ENCODE measurements around the gene TMEM175.
"Not testable (repeated sequence)": the region's sequence is repeated elsewhere in the genome, so short reads cannot be mapped to it uniquely, and the experiment has no call there.

The TMEM175 gene

GRCh38 chr4:917992-918391 lies 14.3 kb upstream of the TMEM175 start:
- DNase-seq, result no peak

GRCh38 chr4:918591-918990 lies 13.7 kb upstream of the TMEM175 start:
- not testable (repeated sequence) for DNase-seq

- DNase-seq, result not testable (repeated sequence)
These were observed 13.1 kb upstream of the TMEM175 start for GRCh38 chr4:919004-919680.

GRCh38 chr4:921830-922331 lies 10.4 kb upstream of the TMEM175 start:
- no peak for DNase-seq

- no peak for DNase-seq
These were observed 7.9 kb upstream of the TMEM175 start for GRCh38 chr4:924107-925096.

- DNase-seq, result no peak
These were observed 7.1 kb upstream of the TMEM175 start for GRCh38 chr4:925171-925570.

GRCh38 chr4:925771-926500 lies 6.3 kb upstream of the TMEM175 start:
- DNase-seq, result no peak

GRCh38 chr4:926538-926937 lies 5.7 kb upstream of the TMEM175 start:
- no peak for DNase-seq

GRCh38 chr4:927566-927965 lies 4.7 kb upstream of the TMEM175 start:
- DNase-seq, result not testable (repeated sequence)

- DNase-seq, result no peak
These were observed 3.0 kb upstream of the TMEM175 start for GRCh38 chr4:929096-929765.

GRCh38 chr4:930028-930551 lies 2.2 kb upstream of the TMEM175 start:
- DNase-seq, result no peak

GRCh38 chr4:930827-931193 lies 1.4 kb upstream of the TMEM175 start:
- no peak for DNase-seq

GRCh38 chr4:931194-931959 lies 883 bp upstream of the TMEM175 start:
- no peak for DNase-seq

GRCh38 chr4:932713-933070 lies 432 bp downstream of the TMEM175 start:
- DNase-seq, result no peak

- not testable (repeated sequence) for DNase-seq
These were observed 7.2 kb downstream of the TMEM175 start for GRCh38 chr4:939508-939907.

- DNase-seq, result no peak
These were observed 13.2 kb downstream of the TMEM175 start for GRCh38 chr4:945274-946102.

GRCh38 chr4:946103-946450 lies 13.8 kb downstream of the TMEM175 start:
- DNase-seq, result no peak

GRCh38 chr4:946517-947471 lies 14.5 kb downstream of the TMEM175 start:
- no peak for DNase-seq

GRCh38 chr4:947491-947971 lies 15.3 kb downstream of the TMEM175 start:
- no peak for DNase-seq

Measured in SW 1271 (cell line).